H1 (cell line): ENCODE results near the gene SFRP5. TPM values are rescaled to one million over a fixed set of nuclear protein-coding genes. Genes with fewer than 3 reads are reported as not detected.

Experiments used
- MAFK ChIP-seq: IDR thresholded peaks from 2 replicates; pipeline ENCODE4 v1.6.1; 2012; ENCODE audit warnings: low read depth, mild to moderate bottlenecking, improper control_type of control experiment, low read length
- POLR2AphosphoS5 ChIP-seq: IDR thresholded peaks from 2 replicates; pipeline ENCODE4 v1.6.1; 2011; ENCODE audit warnings: low read depth, low read length
- polyA plus RNA-seq, 7 experiments: library from polyadenylated mRNA; depleted of rRNA in 3 of 7; stranded (reverse) in 5 of 7; unstranded in 2 of 7; fragments of >200 nt in 5 of 7; fragments of 200-250 nt in 2 of 7; gene quantifications; 1 replicate in 5 of 7; 2 replicates in 1 of 7; 4 replicates in 1 of 7; pipeline versions ENCODE4 v1.2.1 to v1.2.3, GENCODE V29; 2011 to 2013; ENCODE audit warnings: missing spikeins in 2 of 7, mixed read lengths in 2 of 7
- total RNA-seq: library from RNA; stranded (reverse); fragmentation: NEBNext Ultra II Directional; extraction: Animal tissue kit (Norgen Biotek cat#: 25700); gene quantifications from 2 replicates; pipeline ENCODE4 v1.2.1, GENCODE V29; 2021

SFRP5 gene
- total and polyA plus RNA-seq, 2 of the 8 experiments (the other 6 are each of a cell fraction or from before 2014, with no cell fraction given): 3.9 to 5.9 TPM

DNA sequence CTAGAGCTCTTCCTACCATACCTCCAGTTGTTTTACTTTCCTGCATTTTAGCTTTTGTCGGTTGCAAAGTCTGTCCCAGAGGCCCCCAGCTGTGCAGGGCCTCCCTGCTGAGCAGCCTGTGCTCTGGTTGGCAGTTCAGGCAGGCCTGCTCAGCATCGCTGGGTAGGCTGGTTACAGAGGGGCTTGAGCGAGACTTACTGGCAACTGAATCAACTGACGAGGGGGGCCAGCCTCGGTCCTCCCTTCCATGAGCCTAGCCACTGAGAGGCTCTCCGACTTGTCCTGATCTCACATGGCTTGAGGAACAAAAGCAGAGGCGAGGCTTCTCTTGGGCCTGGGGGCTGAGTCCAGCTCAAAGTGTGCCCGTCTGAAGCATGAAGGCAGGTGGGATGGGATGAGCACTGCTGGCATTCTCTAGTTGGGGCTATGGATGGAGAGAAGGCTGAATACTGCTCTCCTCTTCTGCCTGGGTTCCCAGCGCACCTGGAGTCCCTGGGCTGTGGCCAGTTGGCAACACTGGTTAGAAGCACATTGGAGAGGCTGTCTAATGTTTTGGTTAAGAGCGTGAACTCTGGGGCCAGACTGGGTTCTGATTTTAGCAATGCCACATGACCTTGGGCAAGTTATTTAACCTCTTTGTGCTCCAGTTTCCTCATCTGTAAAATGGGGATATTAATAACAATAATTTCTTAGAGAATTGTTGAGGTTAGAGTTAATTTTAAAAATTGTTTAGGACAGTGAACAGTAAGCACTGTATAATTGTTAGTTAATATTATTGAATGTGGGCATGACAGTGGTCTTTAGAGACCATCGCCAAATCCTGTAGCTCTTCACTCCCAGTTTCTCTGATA lies 6.9 kb upstream of the SFRP5 start (continued):
- no peak for TF ChIP-seq MAFK
- no peak for TF ChIP-seq POLR2AphosphoS5
